H1 (cell line): ENCODE results near the gene SLC12A6. TPM values are rescaled to one million over a fixed set of nuclear protein-coding genes. Genes with fewer than 3 reads are reported as not detected.

Experiments
- BCL11A ChIP-seq, 2 experiments: IDR thresholded peaks; one replicate each; pipeline ENCODE4 v1.6.1; 2011; ENCODE audit warnings: low read depth in 2 of 2, low read length in 2 of 2, mild to moderate bottlenecking in 2 of 2
- GABPA ChIP-seq: IDR thresholded peaks from 2 replicates; pipeline ENCODE4 v1.6.1; 2011; ENCODE audit warnings: mild to moderate bottlenecking, low read length, moderate library complexity, borderline replicate concordance; ENCODE audit not compliant: insufficient read depth
- NANOG ChIP-seq: IDR thresholded peaks from 2 replicates; pipeline ENCODE4 v1.6.1; 2011; ENCODE audit warnings: low read length, low read depth, mild to moderate bottlenecking, inconsistent platforms; ENCODE audit not compliant: insufficient read depth, poor library complexity, severe bottlenecking
- NRF1 ChIP-seq: IDR thresholded peaks from 2 replicates; pipeline ENCODE4 v1.6.1; 2011; ENCODE audit warnings: mild to moderate bottlenecking, low read depth, low read length, improper control_type of control experiment
- SIRT6 ChIP-seq: IDR thresholded peaks from one replicate; pipeline ENCODE4 v1.7.1; 2012; ENCODE audit warnings: low read length, inconsistent platforms
- TAF7 ChIP-seq: optimal IDR thresholded peaks from 2 replicates; pipeline ENCODE3; 2011; ENCODE audit warnings: low read depth, mild to moderate bottlenecking, inconsistent platforms, low read length, moderate library complexity, borderline replicate concordance
- ZNF274 ChIP-seq: IDR thresholded peaks from 2 replicates; pipeline ENCODE4 v1.7.0; 2012; ENCODE audit warnings: low read length, borderline replicate concordance; ENCODE audit errors: extremely low read depth
- polyA plus RNA-seq, 7 experiments: library from polyadenylated mRNA; depleted of rRNA in 3 of 7; stranded (reverse) in 5 of 7; unstranded in 2 of 7; fragments of >200 nt in 5 of 7; fragments of 200-250 nt in 2 of 7; gene quantifications; 1 replicate in 5 of 7; 2 replicates in 1 of 7; 4 replicates in 1 of 7; pipeline versions ENCODE4 v1.2.1 to v1.2.3, GENCODE V29; 2011 to 2013; ENCODE audit warnings: missing spikeins in 2 of 7, mixed read lengths in 2 of 7
- total RNA-seq: library from RNA; stranded (reverse); fragmentation: NEBNext Ultra II Directional; extraction: Animal tissue kit (Norgen Biotek cat#: 25700); gene quantifications from 2 replicates; pipeline ENCODE4 v1.2.1, GENCODE V29; 2021

The SLC12A6 gene
- total and polyA plus RNA-seq, 2 of the 8 experiments (the other 6 are each of a cell fraction or from before 2014, with no cell fraction given) = 9.2 to 11.1 TPM

GRCh38 chr15:34355241-34355640 is 17.7 kb upstream of the SLC12A6 start (continued):
- TF ChIP-seq SIRT6 = no peak
- no peak for TF ChIP-seq TAF7
- TF ChIP-seq NRF1 = no peak
- TF ChIP-seq ZNF274 = no peak
- TF ChIP-seq BCL11A (IDR thresholded peaks at IDR 0.05; ENCODE audit: low read depth in 2 of 2, low read length in 2 of 2) = no peak
- no peak for TF ChIP-seq GABPA
- TF ChIP-seq NANOG = no peak
